NCI-H1930 (cell line): ENCODE data around the gene TMEM270.
"Not testable (repeated sequence)": the region's sequence is repeated elsewhere in the genome, so short reads cannot be mapped to it uniquely, and the experiment has no call there.

Experiments used
- DNase-seq, 2 experiments: peaks; one replicate each; lab custom pipeline; 2025; lab: John Stamatoyannopoulos, UW

TMEM270 gene

DNA sequence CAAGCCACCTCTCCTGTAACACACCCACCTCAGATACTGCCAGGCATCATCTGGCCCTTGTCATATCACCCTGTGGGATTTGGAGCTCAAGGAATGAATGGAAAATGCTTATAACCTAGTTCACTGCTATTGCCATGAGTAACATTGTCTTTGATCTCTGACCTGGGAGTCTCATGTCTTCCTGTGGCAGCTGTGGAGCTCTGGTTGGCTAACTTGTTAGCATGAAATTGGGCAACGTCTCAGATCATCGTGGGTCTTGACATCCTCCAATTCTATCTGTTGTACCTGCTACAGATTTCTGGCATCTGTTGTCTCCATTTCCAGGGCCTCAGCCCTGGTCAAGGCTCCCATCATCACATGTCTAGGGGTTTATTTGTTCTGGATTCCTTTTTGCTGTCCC, 2.2 kb upstream of the TMEM270 start:
- no peak for DNase-seq

DNA sequence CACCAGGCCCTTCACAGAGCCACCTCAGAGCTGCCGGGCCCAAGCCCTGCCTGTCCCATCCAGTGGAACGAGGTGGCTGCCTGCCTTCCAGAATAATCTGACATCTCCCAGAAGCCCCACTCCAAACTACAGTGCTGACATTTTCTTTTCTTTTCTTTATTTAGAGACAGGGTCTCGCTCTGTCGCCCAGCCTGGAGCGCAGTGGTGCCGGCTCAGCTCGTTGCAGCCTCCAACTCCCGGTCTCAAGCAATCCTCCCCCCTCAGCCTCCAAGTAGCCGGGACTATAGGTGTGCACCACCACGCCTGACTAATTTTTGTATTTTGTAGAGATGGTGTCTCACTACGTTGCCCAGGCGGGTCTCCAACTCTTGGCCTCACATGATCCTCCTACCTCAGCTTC, 346 bp downstream of the TMEM270 start:
- no peak for DNase-seq

DNA sequence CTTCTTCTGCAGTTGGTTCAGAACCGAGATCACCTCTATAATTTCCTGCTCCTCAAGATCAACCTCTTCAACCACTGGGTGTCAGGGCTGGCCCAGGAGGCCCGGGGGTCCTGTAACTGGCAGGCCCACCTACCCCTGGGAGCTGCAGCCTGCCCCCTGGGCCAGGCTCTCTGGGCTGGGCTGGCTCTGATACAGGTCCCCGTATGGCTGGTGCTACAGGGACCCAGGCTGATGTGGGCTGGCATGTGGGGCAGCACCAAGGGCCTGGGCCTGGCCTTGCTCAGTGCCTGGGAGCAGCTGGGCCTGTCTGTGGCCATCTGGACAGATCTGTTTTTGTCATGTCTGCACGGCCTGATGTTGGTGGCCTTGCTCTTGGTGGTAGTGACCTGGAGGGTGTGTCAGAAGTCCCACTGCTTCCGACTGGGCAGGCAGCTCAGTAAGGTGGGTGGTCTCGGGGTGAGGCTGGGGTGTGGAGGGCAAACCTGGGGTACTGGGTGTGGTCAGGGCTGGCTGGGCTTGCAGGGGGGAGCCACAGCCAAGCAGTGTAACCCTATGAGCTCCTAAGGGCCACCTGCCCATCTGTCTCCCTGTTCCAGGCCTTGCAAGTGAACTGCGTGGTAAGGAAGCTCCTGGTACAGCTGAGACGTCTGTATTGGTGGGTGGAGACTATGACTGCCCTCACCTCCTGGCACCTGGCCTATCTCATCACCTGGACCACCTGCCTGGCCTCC, 4.2 kb downstream of the TMEM270 start:
- no peak for DNase-seq

DNA sequence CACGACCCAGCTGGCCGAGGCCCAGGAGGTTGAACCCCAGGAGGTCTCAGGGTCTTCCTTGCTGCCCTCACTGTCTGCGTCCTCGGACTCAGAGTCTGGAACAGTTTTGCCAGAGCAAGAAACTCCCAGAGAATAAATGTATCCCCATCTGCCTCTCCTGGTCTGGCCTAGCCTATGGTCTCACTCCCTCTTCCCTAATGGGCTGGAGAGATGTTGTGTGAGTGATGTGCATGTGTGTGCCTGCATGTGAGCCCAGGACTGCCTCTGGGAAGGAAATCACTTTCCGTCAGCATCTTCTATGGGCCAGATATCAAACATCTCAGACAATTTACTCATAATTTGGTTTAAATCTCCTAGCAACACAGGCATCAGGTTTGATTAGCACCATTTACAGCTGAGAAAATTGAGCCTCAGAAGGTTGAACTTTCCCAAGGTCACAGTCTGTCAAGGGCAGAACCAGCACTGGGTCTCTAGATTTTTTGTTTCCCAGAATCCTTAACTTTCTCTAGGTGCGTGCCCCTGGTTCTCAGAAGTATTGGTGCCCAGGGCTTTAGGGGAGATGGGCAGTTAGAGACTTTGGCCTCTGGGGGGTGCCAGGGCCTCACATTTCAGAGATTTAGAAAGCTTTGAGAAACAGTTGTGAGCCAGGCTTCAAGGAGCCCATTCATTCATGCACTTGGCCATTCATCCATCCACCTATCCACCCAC, 4.9 kb downstream of the TMEM270 start:
- DNase-seq: no peak

DNA sequence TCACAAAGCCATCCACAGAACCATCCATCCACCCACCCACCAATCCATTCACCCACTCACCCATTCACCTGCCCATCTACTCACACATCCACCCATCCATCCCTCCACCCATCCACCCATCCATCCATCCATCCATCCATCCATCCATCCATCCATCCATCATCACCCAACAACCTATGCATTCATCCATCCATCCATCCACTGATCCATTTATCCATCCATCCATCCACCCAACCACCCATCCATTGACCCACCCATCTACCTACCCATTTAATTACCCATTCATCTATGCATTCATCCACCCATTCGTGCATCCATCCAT, 5.4 kb downstream of the TMEM270 start:
- DNase-seq: no peak

DNA sequence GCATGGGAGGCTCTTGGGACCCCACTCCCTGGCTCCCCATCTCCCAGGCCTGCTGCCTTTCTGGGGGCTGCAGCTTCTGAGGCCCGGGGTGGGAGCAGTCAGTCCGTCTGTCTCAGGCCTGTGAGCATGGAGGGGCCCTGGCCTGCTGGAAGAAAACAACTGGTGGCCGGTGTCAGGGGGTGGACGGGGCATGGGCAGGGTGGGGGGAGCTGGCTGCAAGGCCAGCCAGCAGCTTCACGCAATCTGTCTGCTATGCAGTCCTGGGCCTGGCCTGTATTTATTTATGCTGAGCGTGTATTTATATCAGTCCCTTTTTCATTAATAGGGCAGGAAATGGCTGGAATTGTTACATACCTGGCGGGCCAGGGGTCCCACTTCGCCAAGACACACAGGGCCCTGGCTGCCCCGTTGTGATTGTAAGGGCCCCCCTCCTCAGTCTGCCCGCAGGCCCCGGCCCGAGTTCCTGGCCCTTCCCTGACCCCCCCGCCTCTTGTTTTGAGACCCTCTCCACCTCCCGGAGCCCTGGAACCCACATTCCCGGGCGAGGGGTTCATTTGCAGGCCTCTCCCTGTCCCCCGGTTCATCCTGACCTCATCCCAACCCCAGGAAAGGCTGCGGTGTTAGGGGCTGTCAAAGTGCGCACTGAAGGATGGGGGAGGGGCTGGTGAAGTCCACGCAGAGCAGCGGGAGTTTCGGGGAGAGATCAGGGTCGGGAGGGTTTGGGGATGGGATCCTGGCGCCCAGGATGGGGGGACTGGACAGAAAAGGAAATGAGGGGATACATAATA, 8.2 kb downstream of the TMEM270 start:
- no peak for DNase-seq

DNA sequence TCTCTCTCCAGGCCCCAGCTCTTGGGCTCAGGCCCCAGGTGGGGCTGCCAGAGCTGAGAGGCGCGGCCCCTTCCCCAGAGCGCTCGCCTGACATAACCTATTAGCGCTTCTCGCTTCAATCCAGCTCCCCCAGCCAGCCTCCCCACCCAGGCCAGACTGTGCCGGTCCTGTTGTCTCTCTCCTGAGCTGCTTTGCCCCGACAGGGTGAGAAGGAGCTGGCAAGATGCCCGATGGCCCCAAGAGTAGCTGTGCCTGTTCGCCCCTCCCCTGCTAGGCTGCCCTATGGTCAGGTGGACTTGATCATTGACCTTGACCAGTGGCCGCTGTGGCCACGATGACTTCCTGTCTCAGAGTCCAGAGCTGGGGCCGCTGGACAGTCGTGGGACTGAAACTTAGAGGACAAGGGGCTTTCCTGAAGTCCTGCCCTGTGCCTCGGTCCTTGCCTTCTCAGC, 9.1 kb downstream of the TMEM270 start:
- no peak for DNase-seq

DNA sequence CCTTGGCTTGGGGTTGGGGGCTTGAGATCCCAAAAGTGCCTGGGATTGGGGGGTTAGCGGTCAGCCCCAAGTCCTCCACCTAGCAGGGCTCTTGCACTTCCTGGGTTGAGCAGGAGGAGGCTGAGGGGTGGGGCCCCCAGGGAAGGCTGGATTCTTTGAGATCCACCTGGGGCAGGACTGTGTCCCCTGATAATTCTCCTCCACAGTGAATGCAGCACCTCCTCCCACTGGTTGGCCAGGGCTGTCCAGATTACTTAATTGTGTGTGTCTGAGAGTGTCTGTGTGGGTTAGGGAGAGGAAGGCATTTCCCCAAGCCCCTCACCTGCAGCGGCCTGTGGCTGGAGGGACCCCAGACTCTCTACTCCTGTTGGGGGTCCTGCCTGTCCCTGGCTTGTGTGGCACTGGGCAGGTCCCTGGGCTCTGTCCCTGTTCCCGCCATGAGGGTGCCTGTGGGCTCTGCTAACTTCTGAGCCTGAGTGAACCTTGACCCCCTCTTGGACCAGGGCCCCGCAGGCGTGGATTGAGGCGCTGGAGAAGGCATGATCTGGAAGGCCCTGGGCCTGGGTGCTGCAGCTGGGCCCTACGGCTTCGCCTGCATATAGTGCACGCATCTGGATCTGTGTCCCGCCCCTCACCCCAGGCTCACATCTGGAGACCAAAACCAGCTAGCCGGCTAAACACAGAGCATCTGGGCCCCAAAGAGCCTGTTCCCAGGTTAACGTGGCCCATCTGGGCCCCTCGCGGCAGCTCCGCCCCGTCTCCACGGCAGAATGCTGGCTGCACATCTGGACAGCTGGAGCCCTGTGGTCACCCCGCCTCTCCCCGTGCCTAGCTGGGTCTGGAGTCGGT, 10.4 kb downstream of the TMEM270 start:
- DNase-seq: no peak

DNA sequence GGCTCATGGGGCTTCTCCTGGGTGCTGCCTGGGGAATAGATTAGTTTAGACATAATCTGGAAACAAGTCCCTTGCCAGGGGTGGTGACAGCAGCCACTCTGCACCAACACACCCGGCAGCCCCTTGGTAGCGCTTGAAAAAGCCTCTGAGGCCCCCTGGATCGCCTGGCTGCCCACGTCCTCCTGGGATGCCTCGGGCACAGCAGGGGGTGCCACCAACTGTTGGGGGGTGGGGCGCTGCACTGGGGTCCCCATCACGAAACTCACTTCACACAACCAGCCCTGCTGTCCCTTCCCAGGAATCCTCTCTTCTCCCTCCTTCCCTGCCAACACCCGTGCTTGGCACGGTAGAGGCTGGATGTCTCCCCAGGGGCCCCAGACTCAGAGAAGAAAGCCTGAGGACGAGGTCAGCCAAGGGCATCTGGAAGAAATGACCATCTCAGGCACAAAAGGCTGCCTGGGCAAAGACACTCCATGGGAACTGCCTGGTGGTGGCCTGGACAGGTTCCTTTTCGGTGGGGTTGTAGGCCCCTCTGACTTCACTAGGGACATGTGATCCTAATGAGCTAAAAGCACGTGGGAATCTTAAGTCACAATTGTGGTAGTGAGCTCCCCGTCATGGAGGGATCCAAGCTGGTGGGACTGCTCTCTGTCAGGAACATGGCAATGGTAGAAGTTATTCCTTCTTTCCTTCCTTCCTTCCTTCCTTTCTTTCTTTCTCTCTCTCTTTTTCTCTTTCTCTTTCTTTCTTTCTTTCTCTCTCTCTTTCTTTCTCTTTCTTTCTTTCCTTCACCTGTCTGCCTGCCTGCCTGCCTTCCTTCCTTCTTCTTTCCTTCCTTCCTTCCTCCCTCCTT, 11.3 kb downstream of the TMEM270 start:
- DNase-seq: no peak

DNA sequence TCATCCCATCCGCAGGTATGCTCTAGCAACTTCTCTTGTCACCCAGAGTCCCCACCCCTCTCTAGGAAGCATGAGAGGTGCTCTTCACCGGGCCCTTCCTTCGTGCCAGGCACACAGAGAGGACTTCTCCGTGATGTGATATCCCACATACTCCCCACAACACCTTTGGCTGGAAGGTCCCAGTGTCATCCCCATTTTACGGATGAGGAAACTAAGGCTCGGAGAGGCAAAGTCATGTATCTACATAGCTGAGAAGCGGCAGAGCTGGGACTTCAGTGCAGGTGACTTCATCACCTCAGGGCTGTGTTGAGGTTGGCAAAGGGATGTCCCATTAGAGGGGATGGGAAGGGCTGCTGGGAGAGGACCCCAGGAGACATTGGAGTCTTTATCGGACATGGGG, 15.4 kb downstream of the TMEM270 start:
- no peak for DNase-seq

DNA sequence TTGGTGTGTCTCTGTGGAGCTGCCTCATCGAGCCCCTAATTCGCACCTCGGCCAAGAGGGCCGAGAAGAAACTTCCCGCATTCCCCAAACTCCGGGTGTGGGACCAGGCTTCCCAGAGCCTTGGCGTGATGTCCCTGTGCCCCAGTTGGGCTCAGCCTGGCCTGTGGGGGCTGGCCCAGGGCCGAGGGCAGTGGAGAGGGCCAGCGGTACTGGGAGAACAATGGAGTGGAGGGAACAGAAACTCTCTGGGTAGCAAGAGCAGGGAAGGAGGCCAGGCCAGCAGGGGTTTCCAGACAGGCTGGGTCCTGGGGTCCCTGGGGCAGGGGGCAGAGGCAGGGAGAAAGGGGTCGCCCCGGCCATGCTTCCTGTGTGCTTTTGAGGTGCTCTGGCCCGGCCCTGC, 16.0 kb downstream of the TMEM270 start:
- no peak for DNase-seq

DNA sequence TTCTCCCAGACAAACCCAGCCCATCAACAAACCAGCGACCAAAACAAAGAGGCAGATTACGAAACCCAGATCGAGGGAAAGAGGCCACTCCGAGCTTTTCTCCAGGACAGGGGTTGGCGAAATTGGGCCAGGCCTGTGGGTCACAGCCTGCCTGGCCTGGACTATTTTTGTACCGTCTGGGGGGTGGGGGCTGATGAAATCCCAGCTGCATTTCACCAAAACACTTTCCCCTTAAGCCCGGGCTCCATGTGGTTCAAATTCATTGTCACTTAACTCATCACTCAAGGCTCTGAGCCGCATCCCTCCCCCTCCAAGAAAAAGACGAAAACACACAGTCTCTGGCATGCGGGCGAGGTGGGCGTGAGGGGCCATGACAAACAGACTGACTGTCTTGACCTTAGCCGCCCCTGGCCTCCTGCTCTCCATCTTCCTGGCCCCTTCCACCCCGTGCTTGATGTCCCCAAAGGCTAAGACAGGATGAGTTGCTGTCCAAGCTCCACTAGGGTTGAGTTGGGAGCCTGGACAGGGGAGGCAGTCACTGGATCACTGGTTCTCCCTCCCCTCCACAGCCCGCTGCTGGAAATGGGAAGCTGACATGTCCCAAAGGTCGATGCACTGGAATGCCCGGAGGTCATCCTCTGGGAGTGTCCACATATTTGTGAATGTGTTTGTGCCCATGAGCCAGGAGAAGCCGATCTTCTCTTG, 19.2 kb downstream of the TMEM270 start:
- no peak for DNase-seq

DNA sequence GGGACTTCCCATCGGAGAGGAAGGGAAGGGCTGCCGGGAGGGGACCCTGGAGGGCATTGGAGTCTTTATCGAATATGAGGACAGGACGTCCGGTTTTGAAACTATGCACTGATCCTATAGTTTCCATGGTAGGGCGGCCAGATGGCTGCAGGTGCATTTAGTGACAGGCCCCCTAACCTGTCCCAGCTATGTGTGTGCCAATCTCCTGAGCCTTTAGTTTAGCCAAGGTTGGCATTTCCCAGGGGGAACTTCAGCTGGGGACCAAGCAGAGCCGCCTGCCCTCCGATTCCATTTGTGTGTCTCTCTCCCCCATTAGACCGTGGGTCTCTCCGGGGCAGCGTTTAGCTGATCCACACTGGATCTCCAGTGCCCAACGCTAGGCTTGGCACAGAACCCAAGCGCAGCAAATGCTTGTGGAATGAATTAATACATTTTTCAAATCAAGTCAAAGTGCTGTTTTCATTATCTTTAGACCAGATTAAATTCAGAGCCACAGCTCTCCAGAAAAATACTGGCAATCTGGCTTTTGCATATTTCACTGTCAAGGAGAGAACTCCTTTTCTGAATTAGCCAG, 19.9 kb downstream of the TMEM270 start:
- DNase-seq: no peak

DNA sequence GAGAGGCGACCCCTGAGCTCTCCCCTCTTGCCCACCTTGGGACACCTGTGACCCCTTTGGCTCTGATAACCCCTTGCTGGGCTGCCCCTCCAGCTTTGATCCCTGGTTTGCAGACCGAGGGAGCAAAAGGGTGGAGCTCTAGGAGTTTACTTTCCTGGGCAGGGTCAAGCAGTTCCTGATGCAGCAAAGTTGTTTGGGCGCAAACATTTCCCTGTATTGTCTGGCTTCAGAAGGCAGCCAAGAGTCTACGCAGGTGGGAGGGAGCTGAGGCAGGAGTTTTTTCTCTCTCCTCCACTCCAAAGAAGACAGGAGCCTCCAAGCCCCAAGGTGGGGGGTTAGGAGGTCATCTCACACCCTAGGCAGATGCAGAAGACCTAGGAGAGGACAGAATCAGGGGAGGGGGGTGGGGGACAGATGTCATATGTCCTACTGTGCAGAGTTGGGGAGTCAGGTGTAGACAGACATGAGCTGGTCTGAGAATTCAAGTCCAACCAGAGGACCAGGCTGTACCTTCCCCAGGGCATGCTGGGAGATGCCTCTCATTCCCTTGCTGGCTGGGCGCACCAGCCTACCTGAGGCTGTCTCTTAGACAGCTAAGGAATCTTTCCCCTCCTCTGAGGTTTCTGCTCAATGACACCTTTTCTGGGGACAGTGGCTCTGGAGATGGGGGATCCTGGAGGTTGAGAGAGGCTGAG, 20.5 kb downstream of the TMEM270 start:
- DNase-seq: no peak

DNA sequence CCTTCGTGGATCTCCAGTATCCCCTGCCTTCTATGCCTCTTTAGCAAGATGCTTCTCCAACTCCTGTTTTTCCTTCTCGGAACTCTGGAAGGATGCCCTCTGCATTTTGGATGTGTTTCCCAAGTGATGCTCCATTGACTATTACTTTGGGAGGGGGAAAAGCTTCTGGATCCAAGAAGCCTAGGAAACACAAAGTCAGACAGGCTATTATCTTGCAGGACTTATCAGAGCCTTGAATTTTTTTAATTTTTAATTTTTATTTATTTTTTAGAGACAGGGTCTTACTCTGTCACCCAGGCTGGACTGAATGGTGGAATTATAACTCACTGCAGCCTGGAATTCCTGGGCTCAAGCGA, 21.1 kb downstream of the TMEM270 start:
- DNase-seq: no peak

DNA sequence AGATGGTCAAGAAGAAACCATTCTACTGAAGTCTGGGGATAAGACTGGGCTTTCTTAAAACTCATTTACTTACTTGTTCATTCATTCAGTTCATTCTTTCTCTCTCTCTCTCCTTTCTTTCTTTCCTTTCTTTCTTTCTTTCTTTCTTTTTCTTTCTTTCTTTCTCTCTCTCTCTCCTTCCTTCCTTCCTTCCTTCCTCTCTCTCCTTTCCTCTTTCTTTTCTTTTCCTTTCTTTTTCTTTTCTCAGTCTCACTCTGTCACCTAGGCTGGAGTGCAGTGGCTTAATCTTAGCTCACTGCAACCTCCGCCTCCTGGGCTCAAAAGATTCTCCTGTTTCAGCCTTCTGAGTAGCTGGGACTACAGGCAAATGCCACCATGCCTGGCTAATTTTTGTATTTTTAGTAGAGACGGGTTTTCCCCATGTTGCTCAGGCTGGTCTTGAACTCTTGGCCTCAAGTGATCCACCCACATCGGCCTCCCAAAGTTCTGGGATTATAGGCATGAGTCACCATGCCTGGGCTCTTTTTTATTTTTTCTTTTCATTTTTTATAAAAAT, 24.0 kb downstream of the TMEM270 start:
- not testable (repeated sequence) for DNase-seq

DNA sequence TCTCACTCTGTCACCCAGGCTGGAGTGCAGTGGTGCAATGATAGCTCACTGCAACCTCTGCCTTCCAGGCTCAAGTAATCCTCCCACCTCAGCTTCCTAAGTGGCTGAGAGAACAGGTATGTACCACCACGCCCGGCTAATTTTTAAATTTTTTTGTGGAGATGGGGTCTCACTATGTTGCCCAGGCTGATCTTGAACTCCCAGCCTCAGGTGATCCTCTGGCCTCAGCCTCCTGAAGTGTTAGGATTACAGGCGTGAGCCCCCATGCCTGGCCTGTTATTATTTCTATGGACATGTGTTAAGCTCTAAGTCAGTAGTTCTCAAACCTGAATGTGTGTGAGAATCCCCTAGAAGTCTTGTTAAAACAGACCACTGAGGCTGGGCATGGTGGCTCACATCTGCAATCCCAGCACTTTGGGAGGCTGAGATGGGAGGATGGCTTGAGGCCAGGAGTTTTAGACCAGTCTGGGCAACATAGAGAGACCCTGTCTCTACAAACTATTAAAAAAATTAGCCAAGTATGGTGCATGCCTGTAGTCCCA, 24.5 kb downstream of the TMEM270 start:
- DNase-seq: no peak

DNA sequence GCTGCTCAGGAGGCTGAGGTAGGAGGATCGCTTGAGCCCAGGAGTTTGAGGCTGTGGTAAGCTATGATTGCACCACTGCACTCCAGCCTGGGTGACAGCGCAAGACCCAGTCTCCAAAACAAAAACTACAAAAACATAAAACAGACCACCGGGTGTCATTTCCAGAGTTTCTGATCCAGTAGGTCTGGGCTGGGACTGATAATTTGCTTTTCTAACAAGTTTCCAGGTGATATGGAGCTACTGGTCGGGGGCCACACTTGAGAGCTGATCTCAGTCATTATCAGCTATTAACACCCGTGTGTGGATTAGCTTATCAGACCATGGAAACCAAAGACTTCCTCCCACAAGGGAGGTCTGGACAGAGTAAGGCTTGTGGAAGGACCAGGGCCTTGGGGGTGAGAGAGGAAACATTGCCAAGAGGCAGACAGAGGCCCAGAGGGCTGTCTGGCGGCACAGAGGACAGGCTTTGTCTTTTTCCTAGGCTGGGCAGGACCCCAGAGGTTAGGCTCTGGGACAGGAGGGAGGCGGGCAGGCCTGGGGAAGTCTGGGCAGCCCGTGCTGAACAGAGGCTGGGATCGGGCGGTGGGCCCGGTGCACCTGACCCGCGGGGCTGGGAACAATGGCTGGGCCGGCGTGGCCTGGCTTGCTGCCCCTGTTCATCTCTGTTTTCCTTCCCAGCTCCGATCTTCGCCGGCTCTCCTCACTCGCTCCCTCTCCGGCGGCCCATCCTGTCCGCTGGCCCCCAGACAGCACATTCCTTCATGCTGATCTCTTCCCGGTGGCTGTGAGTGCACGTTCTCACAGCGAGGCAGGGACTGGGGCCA, 25.2 kb downstream of the TMEM270 start:
- no peak for DNase-seq
